ENCODE measurements around the gene F11R. TPM values are rescaled to one million over a fixed set of nuclear protein-coding genes. Genes with fewer than 3 reads are reported as not detected.
A peak's percentile ranks its signal among the peaks of the same experiment; 100 is the strongest.

F11R gene
- total and polyA plus RNA-seq, 2 of the 13 experiments (the other 11 are each of a cell fraction or from before 2014, with no cell fraction given), result 95.8 to 105 TPM

DNA sequence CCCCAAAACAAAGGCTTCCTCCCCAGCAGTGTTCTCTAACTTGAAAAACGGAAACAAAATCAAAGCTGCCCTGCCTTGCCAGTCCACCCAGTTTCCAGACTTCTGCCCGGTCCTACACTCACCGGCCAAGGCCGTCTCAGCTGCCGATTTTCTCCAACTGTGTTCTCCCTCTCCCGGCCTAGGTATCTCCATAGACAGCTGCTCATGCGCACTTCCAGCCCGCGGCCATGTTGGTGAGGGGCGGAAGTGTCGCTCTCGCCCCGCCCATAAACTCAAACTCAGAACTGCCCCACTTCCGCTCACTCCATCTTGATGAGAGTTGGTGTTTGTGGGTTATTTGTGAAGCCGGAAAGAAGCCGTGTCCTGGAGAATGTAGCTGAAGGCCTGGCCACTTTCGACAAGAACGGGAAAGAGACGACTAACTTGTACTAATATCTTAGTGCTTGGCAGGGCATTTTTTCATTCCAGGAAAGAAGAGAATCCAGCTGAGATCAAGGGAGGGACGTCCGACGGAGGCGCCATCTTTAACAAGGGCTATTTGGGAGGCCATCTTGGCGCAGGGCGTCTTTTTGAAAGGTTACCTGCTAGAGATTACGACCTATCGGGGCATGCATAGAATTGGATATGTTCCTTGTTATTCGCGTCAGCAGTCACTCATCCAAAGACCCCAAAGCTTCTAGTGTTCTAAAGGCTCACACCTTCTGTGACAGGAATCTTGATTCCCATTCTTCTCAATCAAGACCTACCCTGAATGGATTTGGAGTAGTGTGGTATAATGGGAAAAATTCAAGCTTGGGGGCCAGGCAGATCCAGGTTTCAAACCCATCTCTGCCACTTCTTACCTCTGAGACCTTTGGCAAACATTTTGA is 25.0 kb upstream of the F11R start, which contains the start of gene USF1 (continued):
- TF ChIP-seq, protein P1, sequence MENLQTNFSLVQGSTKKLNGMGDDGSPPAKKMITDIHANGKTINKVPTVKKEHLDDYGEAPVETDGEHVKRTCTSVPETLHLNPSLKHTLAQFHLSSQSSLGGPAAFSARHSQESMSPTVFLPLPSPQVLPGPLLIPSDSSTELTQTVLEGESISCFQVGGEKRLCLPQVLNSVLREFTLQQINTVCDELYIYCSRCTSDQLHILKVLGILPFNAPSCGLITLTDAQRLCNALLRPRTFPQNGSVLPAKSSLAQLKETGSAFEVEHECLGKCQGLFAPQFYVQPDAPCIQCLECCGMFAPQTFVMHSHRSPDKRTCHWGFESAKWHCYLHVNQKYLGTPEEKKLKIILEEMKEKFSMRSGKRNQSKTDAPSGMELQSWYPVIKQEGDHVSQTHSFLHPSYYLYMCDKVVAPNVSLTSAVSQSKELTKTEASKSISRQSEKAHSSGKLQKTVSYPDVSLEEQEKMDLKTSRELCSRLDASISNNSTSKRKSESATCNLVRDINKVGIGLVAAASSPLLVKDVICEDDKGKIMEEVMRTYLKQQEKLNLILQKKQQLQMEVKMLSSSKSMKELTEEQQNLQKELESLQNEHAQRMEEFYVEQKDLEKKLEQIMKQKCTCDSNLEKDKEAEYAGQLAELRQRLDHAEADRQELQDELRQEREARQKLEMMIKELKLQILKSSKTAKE (CRISPR knock-in tag; IDR thresholded peaks at IDR 0.05; ENCODE audit: borderline replicate concordance), result no peak
- TF ChIP-seq ZNF260 (CRISPR knock-in tag; IDR thresholded peaks at IDR 0.05; ENCODE audit: borderline replicate concordance, low read depth) (no peak), KAT8 (CRISPR knock-in tag; IDR thresholded peaks at IDR 0.05) (peak; percentile 92), GABPA (IDR thresholded peaks at IDR 0.05; ENCODE audit: low read depth, low read length) (peak; percentile 91), GABPA (CRISPR knock-in tag; IDR thresholded peaks at IDR 0.05; ENCODE audit: low read depth) (peak; percentile 100), SMARCC2 (IDR thresholded peaks at IDR 0.05) (no peak), ZNF570 (CRISPR knock-in tag; IDR thresholded peaks at IDR 0.05; ENCODE audit: borderline replicate concordance) (no peak), ZNF724P (CRISPR knock-in tag; IDR thresholded peaks at IDR 0.05; ENCODE audit: borderline replicate concordance) (no peak), RFX1 (IDR thresholded peaks at IDR 0.05) (no peak), MIER3 (CRISPR knock-in tag; IDR thresholded peaks at IDR 0.05; ENCODE audit: borderline replicate concordance) (no peak)
- TF ChIP-seq, protein P2, sequence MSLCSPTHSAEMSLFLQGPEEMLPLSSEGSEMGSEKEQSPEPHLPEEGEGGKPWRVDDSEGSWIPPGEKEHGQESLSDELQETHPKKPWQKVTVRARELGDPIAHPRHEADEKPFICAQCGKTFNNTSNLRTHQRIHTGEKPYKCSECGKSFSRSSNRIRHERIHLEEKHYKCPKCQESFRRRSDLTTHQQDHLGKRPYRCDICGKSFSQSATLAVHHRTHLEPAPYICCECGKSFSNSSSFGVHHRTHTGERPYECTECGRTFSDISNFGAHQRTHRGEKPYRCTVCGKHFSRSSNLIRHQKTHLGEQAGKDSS (CRISPR knock-in tag; IDR thresholded peaks at IDR 0.05; ENCODE audit: borderline replicate concordance, low read depth), result peak; percentile 18; the same call in 1 of the 2 replicates
- TF ChIP-seq, protein P3, sequence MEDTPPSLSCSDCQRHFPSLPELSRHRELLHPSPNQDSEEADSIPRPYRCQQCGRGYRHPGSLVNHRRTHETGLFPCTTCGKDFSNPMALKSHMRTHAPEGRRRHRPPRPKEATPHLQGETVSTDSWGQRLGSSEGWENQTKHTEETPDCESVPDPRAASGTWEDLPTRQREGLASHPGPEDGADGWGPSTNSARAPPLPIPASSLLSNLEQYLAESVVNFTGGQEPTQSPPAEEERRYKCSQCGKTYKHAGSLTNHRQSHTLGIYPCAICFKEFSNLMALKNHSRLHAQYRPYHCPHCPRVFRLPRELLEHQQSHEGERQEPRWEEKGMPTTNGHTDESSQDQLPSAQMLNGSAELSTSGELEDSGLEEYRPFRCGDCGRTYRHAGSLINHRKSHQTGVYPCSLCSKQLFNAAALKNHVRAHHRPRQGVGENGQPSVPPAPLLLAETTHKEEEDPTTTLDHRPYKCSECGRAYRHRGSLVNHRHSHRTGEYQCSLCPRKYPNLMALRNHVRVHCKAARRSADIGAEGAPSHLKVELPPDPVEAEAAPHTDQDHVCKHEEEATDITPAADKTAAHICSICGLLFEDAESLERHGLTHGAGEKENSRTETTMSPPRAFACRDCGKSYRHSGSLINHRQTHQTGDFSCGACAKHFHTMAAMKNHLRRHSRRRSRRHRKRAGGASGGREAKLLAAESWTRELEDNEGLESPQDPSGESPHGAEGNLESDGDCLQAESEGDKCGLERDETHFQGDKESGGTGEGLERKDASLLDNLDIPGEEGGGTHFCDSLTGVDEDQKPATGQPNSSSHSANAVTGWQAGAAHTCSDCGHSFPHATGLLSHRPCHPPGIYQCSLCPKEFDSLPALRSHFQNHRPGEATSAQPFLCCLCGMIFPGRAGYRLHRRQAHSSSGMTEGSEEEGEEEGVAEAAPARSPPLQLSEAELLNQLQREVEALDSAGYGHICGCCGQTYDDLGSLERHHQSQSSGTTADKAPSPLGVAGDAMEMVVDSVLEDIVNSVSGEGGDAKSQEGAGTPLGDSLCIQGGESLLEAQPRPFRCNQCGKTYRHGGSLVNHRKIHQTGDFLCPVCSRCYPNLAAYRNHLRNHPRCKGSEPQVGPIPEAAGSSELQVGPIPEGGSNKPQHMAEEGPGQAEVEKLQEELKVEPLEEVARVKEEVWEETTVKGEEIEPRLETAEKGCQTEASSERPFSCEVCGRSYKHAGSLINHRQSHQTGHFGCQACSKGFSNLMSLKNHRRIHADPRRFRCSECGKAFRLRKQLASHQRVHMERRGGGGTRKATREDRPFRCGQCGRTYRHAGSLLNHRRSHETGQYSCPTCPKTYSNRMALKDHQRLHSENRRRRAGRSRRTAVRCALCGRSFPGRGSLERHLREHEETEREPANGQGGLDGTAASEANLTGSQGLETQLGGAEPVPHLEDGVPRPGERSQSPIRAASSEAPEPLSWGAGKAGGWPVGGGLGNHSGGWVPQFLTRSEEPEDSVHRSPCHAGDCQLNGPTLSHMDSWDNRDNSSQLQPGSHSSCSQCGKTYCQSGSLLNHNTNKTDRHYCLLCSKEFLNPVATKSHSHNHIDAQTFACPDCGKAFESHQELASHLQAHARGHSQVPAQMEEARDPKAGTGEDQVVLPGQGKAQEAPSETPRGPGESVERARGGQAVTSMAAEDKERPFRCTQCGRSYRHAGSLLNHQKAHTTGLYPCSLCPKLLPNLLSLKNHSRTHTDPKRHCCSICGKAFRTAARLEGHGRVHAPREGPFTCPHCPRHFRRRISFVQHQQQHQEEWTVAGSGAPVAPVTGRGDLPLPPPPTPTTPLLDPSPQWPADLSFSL (CRISPR knock-in tag; IDR thresholded peaks at IDR 0.05), result no peak
- TF ChIP-seq, protein P4, sequence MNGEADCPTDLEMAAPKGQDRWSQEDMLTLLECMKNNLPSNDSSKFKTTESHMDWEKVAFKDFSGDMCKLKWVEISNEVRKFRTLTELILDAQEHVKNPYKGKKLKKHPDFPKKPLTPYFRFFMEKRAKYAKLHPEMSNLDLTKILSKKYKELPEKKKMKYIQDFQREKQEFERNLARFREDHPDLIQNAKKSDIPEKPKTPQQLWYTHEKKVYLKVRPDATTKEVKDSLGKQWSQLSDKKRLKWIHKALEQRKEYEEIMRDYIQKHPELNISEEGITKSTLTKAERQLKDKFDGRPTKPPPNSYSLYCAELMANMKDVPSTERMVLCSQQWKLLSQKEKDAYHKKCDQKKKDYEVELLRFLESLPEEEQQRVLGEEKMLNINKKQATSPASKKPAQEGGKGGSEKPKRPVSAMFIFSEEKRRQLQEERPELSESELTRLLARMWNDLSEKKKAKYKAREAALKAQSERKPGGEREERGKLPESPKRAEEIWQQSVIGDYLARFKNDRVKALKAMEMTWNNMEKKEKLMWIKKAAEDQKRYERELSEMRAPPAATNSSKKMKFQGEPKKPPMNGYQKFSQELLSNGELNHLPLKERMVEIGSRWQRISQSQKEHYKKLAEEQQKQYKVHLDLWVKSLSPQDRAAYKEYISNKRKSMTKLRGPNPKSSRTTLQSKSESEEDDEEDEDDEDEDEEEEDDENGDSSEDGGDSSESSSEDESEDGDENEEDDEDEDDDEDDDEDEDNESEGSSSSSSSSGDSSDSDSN (CRISPR knock-in tag; IDR thresholded peaks at IDR 0.05), result peak; percentile 48

Data from HepG2 (cell line).